Transverse colon (tissue), 4 donors: ENCODE measurements around the gene CXCR4. TPM values are rescaled to one million over a fixed set of nuclear protein-coding genes. Genes with fewer than 3 reads are reported as not detected.

Source experiments
- DNase-seq: peaks from one replicate; pipeline ENCODE4 v3.0.0-alpha.2; 2019
- H3K27ac ChIP-seq, 4 donors: fragments of 200-600 bp; sonication (generic); 2 replicates each; pipeline ENCODE4 v1.5.1; 2016 to 2018; ENCODE audit warnings: inconsistent platforms in 4 of 4
- H3K27me3 ChIP-seq: fragments of 200-600 bp; sonication (generic); 2 replicates; pipeline ENCODE4 v1.5.1; 2017; ENCODE audit warnings: inconsistent platforms
- H3K36me3 ChIP-seq, 4 donors: fragments of 200-600 bp; sonication (generic); 2 replicates each; pipeline ENCODE4 v1.5.1; 2017 to 2019; ENCODE audit warnings: inconsistent platforms in 4 of 4
- H3K4me1 ChIP-seq, 4 donors: fragments of 200-600 bp; sonication (generic); 2 replicates each; pipeline ENCODE4 v1.5.1; 2017 to 2020; ENCODE audit warnings: inconsistent platforms in 4 of 4
- H3K4me3 ChIP-seq, 4 donors: fragments of 200-600 bp; sonication (generic); 1 replicate in 1 of 4; 2 replicates in 3 of 4; pipeline versions ENCODE4 v1.5.1 to v1.6.1; 2017 to 2019; ENCODE audit warnings: inconsistent platforms in 4 of 4
- H3K9me3 ChIP-seq, 2 donors: fragments of 200-600 bp; sonication (generic); 2 replicates each; pipeline ENCODE4 v1.5.1; 2017 to 2019; ENCODE audit warnings: inconsistent platforms in 2 of 2
- EP300 ChIP-seq: sonication (generic); formaldehyde crosslinking; IDR thresholded peaks from one replicate; pipeline ENCODE4 v1.6.1; 2017; ENCODE audit warnings: antibody characterized with exemption, low read depth
- POLR2A ChIP-seq: fragments of 450-650 bp; IDR thresholded peaks from one replicate; pipeline ENCODE4 v1.6.1; 2016; ENCODE audit warnings: antibody characterized with exemption, mild to moderate bottlenecking, moderate library complexity
- POLR2AphosphoS5 ChIP-seq, 3 donors: sonication (generic); formaldehyde crosslinking; IDR thresholded peaks; one replicate each; pipeline ENCODE4 v1.6.1; 2016; ENCODE audit warnings: antibody characterized with exemption in 3 of 3
- WGBS, 2 donors: methylation state at CpG; one replicate each; pipeline ENCODE4 v1.1.5; 2018; ENCODE audit warnings: low coverage in 1 of 2; 5-methylcytosine and 5-hydroxymethylcytosine counted together
- in situ Hi-C, 4 donors: fragments of 200-750 bp; cut with MboI; loops; one replicate each; pipeline versions ENCODE4 v1.15.0 to v1.15.1; 2017; ENCODE audit warnings: low sequenced_read_pairs in 3 of 4, low pct_ligation_motif_present in 1 of 4, low pct_unique_long_range_greater_than_20kb in 1 of 4
- intact Hi-C: fragments of 100-400 bp; cut with DNase I; formaldehyde crosslinking; loops from one replicate; pipeline ENCODE4 v1.15.1; 2023; ENCODE audit warnings: low total_unique reads
- total RNA-seq, 4 donors: library from RNA; depleted of rRNA; stranded (reverse); fragments of >200 nt; gene quantifications; one replicate each; pipeline ENCODE4 v1.1.0, GENCODE V29; 2016
- TF ChIP-seq, protein P1 (sequence below), 5 experiments: fragments of 200-600 bp in 3 of 5; fragments of 450-650 bp in 2 of 5; sonication (generic) in 3 of 5; IDR thresholded peaks; 1 replicate in 2 of 5; 2 replicates in 3 of 5; pipeline ENCODE4 v1.5.1; 2016 to 2017; ENCODE audit warnings: antibody characterized with exemption in 5 of 5, inconsistent platforms in 3 of 5, mild to moderate bottlenecking in 2 of 5, moderate library complexity in 1 of 5

CXCR4 gene
- total RNA-seq, result 10 to 100 TPM in 3 of 4 donors, 1 to 10 TPM in 1; 9.6 to 62.7 (median 27.0) TPM

DNA sequence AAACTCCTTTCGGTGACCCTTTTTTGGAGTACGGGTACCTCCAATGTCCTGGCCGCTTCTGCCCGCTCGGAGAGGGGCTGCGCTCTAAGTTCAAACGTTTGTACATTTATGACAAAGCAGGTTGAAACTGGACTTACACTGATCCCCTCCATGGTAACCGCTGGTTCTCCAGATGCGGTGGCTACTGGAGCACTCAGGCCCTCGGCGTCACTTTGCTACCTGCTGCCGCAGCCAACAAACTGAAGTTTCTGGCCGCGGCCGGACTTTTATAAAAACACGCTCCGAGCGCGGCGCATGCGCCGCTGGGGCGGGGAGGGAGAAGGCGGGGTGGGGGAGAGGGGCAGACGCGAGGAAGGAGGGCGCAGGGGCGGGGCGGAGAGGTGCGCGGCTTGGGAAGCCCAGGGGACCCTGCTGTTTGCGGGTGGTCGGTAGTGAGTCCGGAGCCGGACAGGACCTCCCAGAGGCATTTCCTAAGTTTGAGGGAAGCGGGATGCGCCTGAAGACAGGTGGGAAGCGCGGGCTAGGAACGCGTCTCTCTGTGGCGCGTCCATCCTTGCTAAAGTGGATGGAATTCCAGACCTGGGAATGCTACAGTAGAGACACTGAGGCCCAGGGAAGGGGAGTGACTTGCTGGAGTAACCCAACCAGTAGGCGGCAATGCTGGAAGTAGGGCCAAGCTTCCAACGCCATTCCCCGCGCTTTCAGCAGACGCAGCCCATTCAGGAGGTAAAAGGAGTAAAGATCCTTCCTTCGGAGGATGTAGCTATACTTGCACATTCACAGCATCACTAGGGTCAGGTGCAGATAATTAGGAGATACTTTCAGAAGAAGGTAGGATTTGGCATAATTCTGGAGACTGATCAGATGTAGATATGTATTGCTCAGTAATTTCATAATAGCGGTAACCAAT is at the start of gene CXCR4:
CXCR4 (minus strand) TSS at position 241 of the 910 bp plus-strand sequence; CDS start at position 152, 89 bp downstream.
- WGBS, 2 donors, result 1 to 17% methylated on average over 1 to 30 of the region's 50 CpGs
- peak within 1 kb of the TSS; percentile 30 to 62 (median 34) for H3K4me3 ChIP-seq
- intact Hi-C loops (no loop called here), in situ Hi-C loops (no loop called here)
- H3K9me3 ChIP-seq, result no peaks in the 10 kb centered on the region
- peaks cover 94% of the 10 kb centered on the region for H3K27me3 ChIP-seq
- peaks cover 0 to 7% (median 0%) of the 10 kb centered on the region in 4 donors for H3K36me3 ChIP-seq
- TF ChIP-seq POLR2A (peak; percentile 89), POLR2AphosphoS5 (IDR thresholded peaks at IDR 0.05) (peak; percentile 77 to 96 (median 92))
- TF ChIP-seq, protein P1, sequence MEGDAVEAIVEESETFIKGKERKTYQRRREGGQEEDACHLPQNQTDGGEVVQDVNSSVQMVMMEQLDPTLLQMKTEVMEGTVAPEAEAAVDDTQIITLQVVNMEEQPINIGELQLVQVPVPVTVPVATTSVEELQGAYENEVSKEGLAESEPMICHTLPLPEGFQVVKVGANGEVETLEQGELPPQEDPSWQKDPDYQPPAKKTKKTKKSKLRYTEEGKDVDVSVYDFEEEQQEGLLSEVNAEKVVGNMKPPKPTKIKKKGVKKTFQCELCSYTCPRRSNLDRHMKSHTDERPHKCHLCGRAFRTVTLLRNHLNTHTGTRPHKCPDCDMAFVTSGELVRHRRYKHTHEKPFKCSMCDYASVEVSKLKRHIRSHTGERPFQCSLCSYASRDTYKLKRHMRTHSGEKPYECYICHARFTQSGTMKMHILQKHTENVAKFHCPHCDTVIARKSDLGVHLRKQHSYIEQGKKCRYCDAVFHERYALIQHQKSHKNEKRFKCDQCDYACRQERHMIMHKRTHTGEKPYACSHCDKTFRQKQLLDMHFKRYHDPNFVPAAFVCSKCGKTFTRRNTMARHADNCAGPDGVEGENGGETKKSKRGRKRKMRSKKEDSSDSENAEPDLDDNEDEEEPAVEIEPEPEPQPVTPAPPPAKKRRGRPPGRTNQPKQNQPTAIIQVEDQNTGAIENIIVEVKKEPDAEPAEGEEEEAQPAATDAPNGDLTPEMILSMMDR (IDR thresholded peaks at IDR 0.05), result no peak
- peak; percentile 83 for DNase-seq
- peak within 1 kb of the TSS; percentile 55 to 84 (median 75) for H3K27ac ChIP-seq
- H3K4me1 ChIP-seq, result peaks cover 8 to 42% (median 23%) of the 10 kb centered on the region in 4 donors

DNA sequence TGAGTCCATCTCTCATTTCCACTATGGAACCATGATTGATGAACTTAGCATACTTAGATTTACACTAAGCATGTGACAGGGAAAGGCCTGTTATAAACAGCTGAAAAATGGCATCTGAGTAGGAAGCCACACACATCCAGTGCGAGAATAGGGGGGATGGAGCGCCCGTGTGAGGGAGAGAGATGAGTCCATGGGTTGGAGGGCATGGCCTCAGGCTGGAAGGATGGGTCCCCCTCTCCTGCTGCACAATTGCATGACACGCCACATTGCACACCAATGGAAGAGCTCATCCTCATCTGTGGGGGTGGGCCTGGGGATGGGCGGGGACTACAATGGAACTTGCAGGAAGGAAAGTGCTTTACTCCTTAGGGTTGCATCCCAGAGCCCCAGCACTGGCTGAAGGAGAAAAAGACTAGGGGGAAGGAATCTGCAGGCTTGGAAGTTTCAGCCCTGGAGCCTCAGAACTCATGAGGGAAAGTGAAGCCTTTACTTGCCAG is 46.4 kb upstream of the CXCR4 start:
- H3K9me3 ChIP-seq, result no peaks in the 10 kb centered on the region
- no peak overlapping the region for H3K27ac ChIP-seq
- no peaks in the 10 kb centered on the region for H3K27me3 ChIP-seq
- no peaks in the 10 kb centered on the region for H3K4me1 ChIP-seq
- intact Hi-C loops, result no loop called here
- TF ChIP-seq POLR2A, result no peak
- TF ChIP-seq EP300, result no peak
- TF ChIP-seq, protein P1 (IDR thresholded peaks at IDR 0.05), result no peak
- no peak for TF ChIP-seq POLR2AphosphoS5 (IDR thresholded peaks at IDR 0.05)
- in situ Hi-C loops, result no loop called here
- DNase-seq, result no peak
- no peak overlapping the region for H3K4me3 ChIP-seq
- H3K36me3 ChIP-seq, result no peaks in the 10 kb centered on the region
- WGBS, 2 donors, result 86% methylated on average over 5 of the region's 5 CpGs; no CpG with 5 or more reads in 1 of the 2 donors

DNA sequence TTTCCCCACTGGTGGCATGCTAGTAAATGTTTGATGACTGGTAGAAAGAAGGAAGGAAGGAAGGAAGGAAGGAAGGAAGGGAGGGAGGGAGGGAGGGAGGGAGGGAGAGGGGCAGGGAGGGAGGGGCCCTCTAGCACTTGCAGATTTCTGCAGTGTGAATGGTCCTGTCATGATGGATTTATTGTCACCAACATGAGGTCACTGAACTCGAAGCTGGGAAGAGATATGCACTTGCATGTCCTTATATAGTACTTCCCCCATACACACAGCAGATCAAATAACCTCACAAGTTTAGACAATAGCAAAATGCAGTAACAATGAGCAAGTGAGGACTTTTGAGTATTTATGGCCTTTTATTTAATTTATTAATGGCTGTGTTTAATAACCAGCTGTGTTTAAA is 44.5 kb upstream of the CXCR4 start:
- intact Hi-C loops (no loop called here), in situ Hi-C loops (no loop called here)
- H3K9me3 ChIP-seq, result no peaks in the 10 kb centered on the region
- H3K36me3 ChIP-seq, result no peaks in the 10 kb centered on the region
- H3K4me3 ChIP-seq, result no peak overlapping the region
- no peak for DNase-seq
- no peaks in the 10 kb centered on the region for H3K27me3 ChIP-seq
- 13% methylated on average over 1 of the region's 1 CpG for WGBS, 2 donors
- H3K4me1 ChIP-seq, result no peaks in the 10 kb centered on the region
- no peak overlapping the region for H3K27ac ChIP-seq
- TF ChIP-seq EP300 (no peak), POLR2A (no peak), POLR2AphosphoS5 (IDR thresholded peaks at IDR 0.05) (no peak)
- TF ChIP-seq, protein P1 (IDR thresholded peaks at IDR 0.05), result no peak

DNA sequence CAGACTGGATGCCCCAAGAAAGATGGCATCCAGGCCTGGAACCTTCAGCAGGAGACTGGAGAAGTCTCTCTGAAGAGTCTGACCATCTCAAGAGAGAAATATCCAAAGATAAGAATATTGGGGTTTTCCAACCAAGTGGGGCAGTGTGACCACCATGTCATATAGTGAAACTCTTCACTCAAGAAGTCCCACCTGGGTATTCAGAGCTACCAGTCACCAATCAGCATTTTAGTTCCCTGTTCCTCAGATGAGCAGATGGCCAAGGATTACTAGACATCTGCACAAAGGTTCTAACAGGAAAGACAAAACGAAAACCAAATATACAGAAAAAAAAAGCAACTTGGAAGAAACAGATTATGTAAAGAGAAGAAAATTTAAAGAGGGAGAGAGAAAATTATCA is 38.5 kb upstream of the CXCR4 start:
- intact Hi-C loops, result no loop called here
- no peak for DNase-seq
- in situ Hi-C loops, result no loop called here
- H3K36me3 ChIP-seq, result no peaks in the 10 kb centered on the region
- H3K27me3 ChIP-seq, result no peaks in the 10 kb centered on the region
- WGBS, 2 donors, result 33 to 76% methylated on average over 1 of the region's 1 CpG
- TF ChIP-seq EP300, result no peak
- TF ChIP-seq, protein P1 (IDR thresholded peaks at IDR 0.05), result no peak
- no peak for TF ChIP-seq POLR2A
- no peak for TF ChIP-seq POLR2AphosphoS5 (IDR thresholded peaks at IDR 0.05)
- H3K4me1 ChIP-seq, result no peaks in the 10 kb centered on the region
- no peaks in the 10 kb centered on the region for H3K9me3 ChIP-seq
- H3K4me3 ChIP-seq, result no peak overlapping the region
- H3K27ac ChIP-seq, result no peak overlapping the region
